Endodermal cell (in vitro differentiated cells): ENCODE data around the gene PI4KA. TPM values are rescaled to one million over a fixed set of nuclear protein-coding genes. Genes with fewer than 3 reads are reported as not detected.
A peak's percentile ranks its signal among the peaks of the same experiment; 100 is the strongest.
"Not testable (repeated sequence)": the region's sequence is repeated elsewhere in the genome, so short reads cannot be mapped to it uniquely, and the experiment has no call there.

Experiments used
- DNase-seq: peaks from one replicate; pipeline ENCODE4 v3.0.0-alpha.2; 2017
- H3K27ac ChIP-seq: 2 replicates; pipeline ENCODE4 v1.5.1; 2013; ENCODE audit warnings: mild to moderate bottlenecking, low read depth, low read length, moderate library complexity
- H3K27me3 ChIP-seq: 2 replicates; pipeline ENCODE4 v1.6.1; 2013; ENCODE audit warnings: mild to moderate bottlenecking, low read length, moderate library complexity; ENCODE audit not compliant: insufficient read depth, control insufficient read depth, poor library complexity, severe bottlenecking
- H3K36me3 ChIP-seq: 2 replicates; pipeline ENCODE4 v1.7.0; 2013; ENCODE audit warnings: mild to moderate bottlenecking, low read length, moderate library complexity; ENCODE audit not compliant: control insufficient read depth, insufficient read depth
- H3K4me1 ChIP-seq: one replicate; pipeline ENCODE4 v1.7.0; 2013; ENCODE audit warnings: low read length; ENCODE audit not compliant: control insufficient read depth, insufficient read depth
- H3K4me3 ChIP-seq: 2 replicates; pipeline ENCODE4 v1.5.1; 2013; ENCODE audit warnings: mild to moderate bottlenecking, low read length, moderate library complexity
- H3K9ac ChIP-seq: 2 replicates; pipeline ENCODE4 v1.6.1; 2013; ENCODE audit warnings: mild to moderate bottlenecking, low read length, moderate library complexity; ENCODE audit not compliant: poor library complexity, severe bottlenecking; ENCODE audit errors: extremely low read depth
- H3K9me3 ChIP-seq: 2 replicates; pipeline ENCODE4 v1.6.1; 2013; ENCODE audit warnings: mild to moderate bottlenecking, low read length, moderate library complexity; ENCODE audit not compliant: control insufficient read depth
- H3K27ac Mint-ChIP-seq: 2 replicates; pipeline ENCODE4 v1.8.0; 2020; ENCODE audit warnings: mixed read lengths
- H3K27me3 Mint-ChIP-seq: 2 replicates; pipeline ENCODE4 v1.8.0; 2021; ENCODE audit warnings: mild to moderate bottlenecking, mixed read lengths; ENCODE audit not compliant: insufficient read depth
- H3K36me3 Mint-ChIP-seq: 2 replicates; pipeline ENCODE4 v1.8.0; 2020; ENCODE audit warnings: low read depth, mixed read lengths
- H3K4me1 Mint-ChIP-seq: 2 replicates; pipeline ENCODE4 v1.8.0; 2020; ENCODE audit warnings: mixed read lengths
- H3K4me3 Mint-ChIP-seq: 2 replicates; pipeline ENCODE4 v1.8.0; 2020; ENCODE audit warnings: mild to moderate bottlenecking, moderate library complexity, mixed read lengths
- H3K9me3 Mint-ChIP-seq: 2 replicates; pipeline ENCODE4 v1.8.0; 2020; ENCODE audit warnings: mild to moderate bottlenecking, mixed read lengths
- CTCF ChIP-seq: fragments of 200-600 bp; sonication (generic); conservative IDR thresholded peaks from 2 replicates; pipeline ENCODE4 v1.5.0; 2021; ENCODE audit warnings: antibody characterized with exemption, mild to moderate bottlenecking
- WGBS, 2 experiments: methylation state at CpG; one replicate each; pipeline versions ENCODE4 v1.1.5 to v1.1.7; 2013; ENCODE audit warnings: missing lambda C conversion rate in 2 of 2, mixed read lengths in 1 of 2; ENCODE audit not compliant: insufficient coverage in 1 of 2, insufficient read length in 1 of 2; 5-methylcytosine and 5-hydroxymethylcytosine counted together
- total RNA-seq, 2 donors: library from RNA; stranded (reverse); fragmentation: NEBNext Ultra II Directional in 1 of 2; extraction: Animal tissue kit (Norgen Biotek cat#: 25700) in 1 of 2; gene quantifications; 2 replicates in 1 of 2; 3 replicates in 1 of 2; pipeline ENCODE4 v1.2.1, GENCODE V29; 2021

The PI4KA gene
- total RNA-seq, 2 donors from 2014 or later: 49.0 to 62.0 TPM

DNA sequence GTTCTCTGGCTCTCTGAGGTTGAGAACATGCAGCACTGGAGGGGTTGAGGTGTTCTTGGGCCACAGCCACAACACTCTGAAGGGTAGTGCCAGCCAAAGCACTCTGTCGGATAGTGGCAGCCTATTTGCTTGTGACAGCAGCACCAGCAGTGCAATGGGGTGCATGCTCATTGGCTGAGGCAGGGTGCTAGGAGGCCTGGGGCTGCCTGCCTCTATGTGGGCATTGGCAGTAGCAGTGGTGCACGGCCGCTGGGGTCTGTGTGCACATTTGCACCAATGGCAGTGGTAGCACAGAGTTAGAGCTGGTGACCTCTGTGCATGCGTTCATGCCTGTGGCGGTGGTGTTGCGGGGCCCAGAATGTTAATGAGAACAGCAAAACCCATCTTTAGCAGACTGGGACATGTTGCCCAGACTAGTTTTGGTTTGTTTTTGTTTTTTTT is 25.4 kb downstream of the PI4KA start:
- no peak overlapping the region for H3K4me3 ChIP-seq
- no peak for TF ChIP-seq CTCF
- H3K4me3 Mint-ChIP-seq: no peak overlapping the region
- H3K36me3 Mint-ChIP-seq: peaks cover 36% of the 10 kb centered on the region
- H3K9me3 ChIP-seq: no peaks in the 10 kb centered on the region
- H3K9me3 Mint-ChIP-seq: no peaks in the 10 kb centered on the region
- H3K4me1 ChIP-seq: no peaks in the 10 kb centered on the region
- H3K27me3 ChIP-seq: no peaks in the 10 kb centered on the region
- peak; percentile 5 for DNase-seq
- H3K27ac Mint-ChIP-seq: no peak overlapping the region
- H3K27me3 Mint-ChIP-seq: no peaks in the 10 kb centered on the region
- 99 to 100% methylated on average over 6 of the region's 6 CpGs for WGBS, 2 experiments
- no peak overlapping the region for H3K27ac ChIP-seq
- H3K36me3 ChIP-seq: peaks cover 33% of the 10 kb centered on the region
- H3K4me1 Mint-ChIP-seq: no peaks in the 10 kb centered on the region
- no peak overlapping the region for H3K9ac ChIP-seq

DNA sequence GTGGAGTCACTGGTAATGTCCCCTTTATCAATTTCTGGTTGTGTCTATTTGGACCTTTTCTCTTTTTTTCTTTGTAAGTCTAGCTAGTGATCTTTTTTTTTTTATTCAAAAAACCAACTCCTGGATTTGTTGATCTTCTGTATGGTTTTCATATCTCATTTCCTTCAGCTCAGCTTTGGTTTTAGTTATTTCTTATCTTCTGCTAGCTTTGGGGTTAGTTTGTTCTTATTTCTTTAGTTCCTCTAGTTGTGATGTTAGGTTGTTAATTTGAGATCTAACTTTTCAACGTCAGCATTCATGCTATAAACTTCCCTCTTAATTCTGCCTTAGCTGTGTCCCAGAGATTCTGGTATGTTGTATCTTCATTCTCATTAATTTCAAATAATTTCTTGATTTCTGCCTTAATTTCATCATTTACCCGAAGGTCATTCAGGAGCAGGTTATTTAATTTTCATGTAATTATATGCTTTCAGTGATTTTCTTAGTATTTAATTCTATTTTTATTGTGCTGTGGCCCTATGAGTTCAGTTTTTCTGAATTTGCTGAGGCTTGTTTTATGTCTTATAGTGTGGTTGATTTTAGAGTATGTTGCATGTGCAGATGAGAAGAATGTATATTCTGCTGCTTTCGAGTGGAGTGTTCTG is 29.0 kb downstream of the PI4KA start:
- TF ChIP-seq CTCF: no peak
- 83 to 96% methylated on average over 1 to 3 of the region's 3 CpGs for WGBS, 2 experiments
- peaks cover 43% of the 10 kb centered on the region for H3K36me3 Mint-ChIP-seq
- peaks cover 33% of the 10 kb centered on the region for H3K36me3 ChIP-seq
- H3K4me3 ChIP-seq: no peak overlapping the region
- H3K4me3 Mint-ChIP-seq: no peak overlapping the region
- H3K9me3 ChIP-seq: no peaks in the 10 kb centered on the region
- no peak overlapping the region for H3K27ac ChIP-seq
- H3K9me3 Mint-ChIP-seq: no peaks in the 10 kb centered on the region
- H3K4me1 ChIP-seq: no peaks in the 10 kb centered on the region
- DNase-seq: no peak
- H3K27me3 ChIP-seq: no peaks in the 10 kb centered on the region
- H3K9ac ChIP-seq: no peak overlapping the region
- H3K4me1 Mint-ChIP-seq: no peaks in the 10 kb centered on the region
- no peak overlapping the region for H3K27ac Mint-ChIP-seq
- H3K27me3 Mint-ChIP-seq: no peaks in the 10 kb centered on the region

GRCh38 chr22:20826373-20827152 is 32.0 kb downstream of the PI4KA start:
- not testable (repeated sequence) for H3K27me3 ChIP-seq, DNase-seq, H3K27ac ChIP-seq, H3K9ac ChIP-seq, H3K9me3 ChIP-seq, H3K4me3 Mint-ChIP-seq, H3K4me1 ChIP-seq, H3K27ac Mint-ChIP-seq, H3K4me3 ChIP-seq, H3K4me1 Mint-ChIP-seq, H3K27me3 Mint-ChIP-seq, H3K9me3 Mint-ChIP-seq
- 100% methylated on average over 5 of the region's 5 CpGs; no CpG with 5 or more reads in 1 of the 2 experiments for WGBS, 2 experiments
- H3K36me3 Mint-ChIP-seq: peaks cover 39% of the 10 kb centered on the region
- peaks cover 19% of the 10 kb centered on the region for H3K36me3 ChIP-seq
